ENCODE results near the gene F8A2. TPM values are rescaled to one million over a fixed set of nuclear protein-coding genes. Genes with fewer than 3 reads are reported as not detected.
"Not testable (repeated sequence)": the region's sequence is repeated elsewhere in the genome, so short reads cannot be mapped to it uniquely, and the experiment has no call there.

Gene F8A2
- not detected for polyA plus RNA-seq (ENCODE audit: insufficient read length)

DNA sequence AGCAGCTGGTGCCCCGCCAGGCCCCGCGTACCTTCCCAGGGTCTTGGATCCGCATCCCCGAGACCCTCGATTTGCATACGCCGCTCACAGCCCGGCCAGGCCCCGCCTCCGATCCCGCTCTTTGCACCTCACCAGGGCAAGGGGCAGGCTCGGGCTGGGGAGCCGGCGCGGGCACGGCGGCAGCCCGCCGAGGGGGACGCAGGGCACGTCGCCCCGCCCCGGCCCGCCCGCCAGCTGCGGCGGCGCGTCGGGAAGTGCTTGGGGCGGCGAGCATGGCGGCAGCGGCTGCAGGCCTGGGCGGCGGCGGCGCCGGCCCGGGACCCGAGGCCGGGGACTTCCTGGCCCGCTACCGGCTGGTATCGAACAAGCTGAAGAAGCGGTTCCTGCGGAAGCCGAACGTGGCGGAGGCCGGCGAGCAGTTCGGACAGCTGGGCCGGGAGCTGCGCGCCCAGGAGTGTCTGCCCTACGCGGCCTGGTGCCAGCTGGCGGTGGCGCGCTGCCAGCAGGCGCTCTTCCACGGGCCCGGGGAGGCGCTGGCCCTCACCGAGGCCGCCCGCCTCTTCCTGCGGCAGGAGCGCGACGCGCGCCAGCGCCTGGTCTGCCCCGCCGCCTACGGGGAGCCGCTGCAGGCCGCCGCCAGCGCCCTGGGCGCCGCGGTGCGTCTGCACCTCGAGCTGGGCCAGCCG, at the start of gene F8A2:
Gene F8A2 (plus strand): TSS at position 253 of the 686 bp plus-strand sequence. CDS start 20 bp downstream, at position 273.
- not testable (repeated sequence) for DNase-seq (ENCODE audit: low read depth)

DNA sequence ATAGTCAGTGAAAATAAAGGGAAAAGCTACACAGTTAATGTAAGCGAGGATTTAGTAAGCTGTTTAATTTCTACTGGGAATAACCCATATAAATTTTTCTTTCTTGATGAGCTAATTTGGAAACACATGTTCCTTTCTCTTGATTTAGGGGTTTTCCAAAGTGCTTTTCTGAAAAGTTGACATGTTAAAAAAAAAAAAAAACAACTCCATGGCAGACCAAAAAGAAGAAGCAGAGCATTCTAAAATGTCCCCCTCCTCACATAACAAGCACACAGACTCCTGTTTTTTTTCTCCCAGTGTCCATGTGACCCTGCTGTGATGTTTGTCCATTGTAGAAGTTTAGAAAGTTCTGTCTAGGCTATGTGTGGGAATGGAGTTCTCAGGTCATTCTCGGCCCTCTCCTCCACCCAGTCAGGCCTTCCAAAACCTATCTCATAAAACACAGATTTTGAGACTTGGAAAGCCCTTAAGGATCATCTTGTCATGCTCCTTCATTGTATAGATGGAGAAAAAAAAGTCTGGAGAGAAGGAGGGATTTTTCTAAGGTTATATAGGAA, 48.3 kb upstream of the F8A2 start:
- DNase-seq (ENCODE audit: low read depth), result no peak

DNA sequence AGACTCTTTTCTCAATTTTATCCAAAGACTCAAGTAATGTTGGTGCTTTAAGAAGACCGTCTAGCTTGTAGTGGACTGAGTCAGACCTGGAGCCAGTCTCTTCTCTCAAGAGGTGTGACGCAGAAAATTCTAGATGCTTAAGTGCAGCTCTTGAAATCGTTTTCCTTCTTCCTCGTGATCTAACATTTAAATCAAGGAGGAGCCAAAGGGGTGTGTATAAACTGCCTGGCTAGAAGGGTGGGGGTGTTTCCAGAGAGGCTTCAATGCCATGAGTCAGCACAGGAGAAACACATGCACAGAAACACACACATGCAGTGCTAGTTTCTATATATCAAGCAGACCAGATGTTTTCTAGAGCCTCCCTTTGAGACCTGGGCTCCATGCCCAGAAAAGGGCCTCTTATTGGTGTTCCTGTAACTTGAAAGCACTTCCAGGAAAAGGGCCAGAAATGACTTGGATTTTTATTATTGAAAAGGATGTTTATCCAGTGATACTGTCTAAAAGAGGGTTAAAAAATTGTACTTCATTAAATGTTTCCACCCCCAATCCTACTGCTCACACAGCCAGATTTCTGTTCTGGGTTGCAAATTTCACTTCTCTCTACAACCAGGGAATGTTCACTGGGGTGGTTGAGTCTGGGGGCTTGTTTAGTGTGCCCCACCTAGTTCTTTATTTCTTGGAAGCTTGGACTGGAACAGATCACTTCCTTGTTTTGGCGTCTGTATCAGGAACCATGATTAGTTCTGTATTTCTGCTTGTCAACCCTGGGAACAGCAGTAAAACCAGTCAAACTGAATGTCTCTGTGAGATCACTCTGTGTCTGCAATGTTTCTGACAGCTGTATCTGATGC, 47.2 kb upstream of the F8A2 start, which contains the start of gene CLIC2:
Gene CLIC2 (minus strand): TSS at position 129 of the 851 bp plus-strand sequence. CDS start 187 bp downstream, outside the sequence.
- peak; percentile 67 for DNase-seq (ENCODE audit: low read depth)

DNA sequence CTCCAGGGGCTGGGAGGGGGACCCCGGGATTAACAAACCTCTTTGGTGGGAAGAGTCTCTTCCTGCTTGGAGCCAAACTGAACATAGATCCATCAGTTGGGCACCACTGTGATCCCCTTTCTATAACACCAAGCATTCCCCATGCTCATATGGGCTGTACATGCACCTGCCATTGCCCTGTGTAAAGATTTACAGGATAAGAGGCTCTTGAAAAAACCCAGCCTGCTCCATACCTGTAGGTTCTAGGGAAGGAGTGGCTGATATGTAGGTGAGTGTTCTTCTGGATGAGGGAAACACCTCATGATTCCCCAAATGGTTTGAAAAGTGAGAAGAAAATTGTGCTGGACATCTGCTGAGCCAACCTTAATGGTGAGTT, 46.6 kb upstream of the F8A2 start:
- not testable (repeated sequence) for DNase-seq (ENCODE audit: low read depth)

DNA sequence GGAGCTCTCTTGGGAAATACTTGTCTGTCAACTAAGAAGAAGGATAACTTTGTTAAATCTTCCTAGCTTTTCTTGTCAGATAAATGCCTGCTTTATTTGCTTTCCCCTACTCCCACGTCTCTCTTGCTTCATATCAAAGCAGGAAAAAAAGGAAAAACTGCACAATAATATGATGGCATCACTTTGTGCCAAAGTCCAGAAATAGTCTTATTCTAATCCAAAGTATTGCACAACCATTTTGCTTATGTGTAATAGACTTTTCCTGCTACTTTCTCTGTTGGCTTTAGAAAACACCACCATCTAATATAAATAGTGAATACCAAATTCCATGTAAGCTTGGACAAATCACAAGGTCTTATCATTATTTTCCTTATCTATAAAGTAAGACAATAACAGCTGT, 36.2 kb upstream of the F8A2 start:
- DNase-seq (ENCODE audit: low read depth), result not testable (repeated sequence)

DNA sequence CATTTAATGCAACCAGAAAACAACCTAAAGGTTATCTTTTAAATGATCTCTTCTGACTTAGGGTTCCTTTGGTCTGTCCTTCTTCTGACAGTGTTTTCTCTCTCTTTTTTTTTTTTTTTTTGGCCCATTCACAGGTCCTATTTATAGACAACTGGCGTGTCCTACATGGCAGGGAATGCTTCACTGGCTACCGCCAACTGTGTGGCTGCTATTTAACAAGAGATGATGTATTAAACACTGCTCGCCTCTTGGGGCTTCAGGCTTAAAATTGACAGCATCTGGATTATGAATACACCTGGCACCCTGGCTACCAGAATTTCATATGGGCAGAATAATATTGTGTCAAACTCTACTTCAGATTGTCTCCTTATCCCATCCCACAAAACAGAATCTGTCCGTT, 32.4 kb upstream of the F8A2 start:
- not testable (repeated sequence) for DNase-seq (ENCODE audit: low read depth)

DNA sequence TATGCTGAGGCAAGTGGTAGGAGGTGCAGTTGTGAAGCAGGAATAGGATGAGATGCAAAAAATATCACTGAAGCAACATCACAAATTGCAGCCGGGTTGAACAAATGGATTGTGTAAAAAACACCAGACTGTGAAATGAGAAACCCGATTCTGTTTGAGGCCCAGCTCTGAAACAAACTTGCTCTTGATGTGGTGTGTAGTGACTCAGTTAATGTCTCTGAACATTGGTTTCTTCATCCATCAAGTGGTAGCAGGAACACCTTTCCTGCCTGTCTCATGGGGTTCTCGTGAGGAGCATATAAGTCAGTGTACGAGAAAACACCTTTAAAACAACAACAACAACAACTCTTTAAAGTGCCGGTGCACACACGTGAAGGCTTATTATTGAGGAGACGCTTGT, 18.2 kb upstream of the F8A2 start:
- not testable (repeated sequence) for DNase-seq (ENCODE audit: low read depth)

DNA sequence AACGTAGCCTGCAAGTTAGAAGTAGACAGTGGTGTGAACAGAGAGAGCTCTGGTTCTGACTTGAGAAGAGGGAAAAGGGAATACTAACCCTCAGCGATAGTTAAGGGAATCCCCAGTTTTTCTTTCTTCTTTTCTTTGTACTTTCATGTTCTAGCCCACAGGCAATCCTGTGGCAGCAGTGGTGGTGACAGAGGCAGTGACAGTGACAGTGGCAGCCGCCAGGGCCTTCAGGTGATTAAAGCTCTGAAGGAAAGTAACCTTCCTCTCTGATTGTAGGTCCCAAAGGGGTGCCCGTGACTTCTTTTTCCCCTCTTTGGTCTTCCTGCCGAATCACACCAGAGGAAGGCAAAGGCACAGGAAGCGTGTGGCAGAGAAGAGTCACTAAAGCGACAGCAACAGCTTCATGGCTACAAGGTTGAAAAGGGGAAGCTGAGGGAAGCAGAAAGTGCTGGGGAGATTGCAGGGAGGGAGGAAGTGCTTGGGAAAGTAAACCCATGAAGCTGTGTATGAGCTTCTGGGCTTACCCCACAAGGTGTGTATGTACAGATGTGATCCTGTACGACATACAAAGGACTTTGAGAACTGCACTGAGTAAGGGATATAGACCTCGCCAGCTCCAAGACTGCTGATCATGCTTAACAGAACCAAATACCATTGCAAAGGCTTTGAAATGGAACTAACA, 8.0 kb upstream of the F8A2 start:
- DNase-seq (ENCODE audit: low read depth), result not testable (repeated sequence)

DNA sequence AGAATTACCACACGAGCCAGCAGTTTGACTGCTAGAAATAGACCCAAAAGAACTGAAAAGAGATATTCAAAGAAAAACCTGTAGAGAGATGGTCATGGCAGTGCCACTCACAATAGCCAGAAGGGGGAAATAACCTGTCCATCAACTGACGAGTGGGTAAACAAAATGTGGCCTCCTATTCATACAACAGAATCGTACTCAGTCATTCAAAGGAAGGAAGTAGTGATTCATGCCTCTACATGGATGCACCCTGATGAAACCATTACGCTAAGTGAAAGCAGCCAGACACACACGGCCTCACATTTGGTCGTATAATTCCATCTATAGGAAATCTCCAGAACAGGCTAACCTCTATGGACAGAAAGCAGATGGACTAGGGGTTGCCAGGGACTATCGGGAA, 2.1 kb upstream of the F8A2 start:
- not testable (repeated sequence) for DNase-seq (ENCODE audit: low read depth)

DNA sequence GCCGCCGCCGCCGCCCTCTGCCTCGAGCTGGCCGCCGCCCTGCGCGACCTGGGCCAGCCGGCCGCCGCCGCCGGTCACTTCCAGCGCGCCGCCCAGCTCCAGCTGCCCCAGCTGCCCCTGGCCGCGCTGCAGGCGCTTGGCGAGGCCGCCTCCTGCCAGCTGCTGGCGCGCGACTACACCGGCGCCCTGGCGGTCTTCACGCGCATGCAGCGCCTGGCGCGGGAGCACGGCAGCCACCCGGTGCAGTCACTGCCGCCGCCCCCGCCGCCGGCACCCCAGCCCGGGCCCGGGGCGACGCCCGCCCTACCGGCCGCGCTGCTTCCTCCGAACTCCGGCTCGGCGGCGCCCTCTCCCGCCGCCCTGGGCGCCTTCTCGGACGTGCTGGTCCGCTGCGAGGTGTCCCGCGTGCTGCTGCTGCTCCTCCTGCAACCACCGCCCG, 653 bp downstream of the F8A2 start:
- not testable (repeated sequence) for DNase-seq (ENCODE audit: low read depth)

DNA sequence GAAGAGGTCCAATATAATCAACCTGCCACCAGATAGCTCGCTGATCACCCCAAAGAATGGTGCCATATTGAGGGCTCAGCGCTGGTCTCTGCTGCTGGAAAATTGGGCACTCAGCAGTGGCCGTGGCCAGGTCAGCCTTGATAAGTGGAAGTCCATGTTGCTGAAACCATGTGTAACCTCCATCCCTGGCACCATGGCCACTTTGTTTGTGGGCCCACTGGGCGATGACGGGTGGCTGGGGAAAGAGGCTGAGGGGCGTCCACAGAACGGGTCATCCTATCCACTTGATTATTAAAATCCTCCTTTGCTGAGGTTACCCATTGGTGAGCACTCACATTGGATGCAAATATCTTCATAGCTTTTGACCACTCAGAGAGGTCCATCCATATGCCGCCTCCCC, 7.7 kb downstream of the F8A2 start:
- DNase-seq (ENCODE audit: low read depth), result no peak

DNA sequence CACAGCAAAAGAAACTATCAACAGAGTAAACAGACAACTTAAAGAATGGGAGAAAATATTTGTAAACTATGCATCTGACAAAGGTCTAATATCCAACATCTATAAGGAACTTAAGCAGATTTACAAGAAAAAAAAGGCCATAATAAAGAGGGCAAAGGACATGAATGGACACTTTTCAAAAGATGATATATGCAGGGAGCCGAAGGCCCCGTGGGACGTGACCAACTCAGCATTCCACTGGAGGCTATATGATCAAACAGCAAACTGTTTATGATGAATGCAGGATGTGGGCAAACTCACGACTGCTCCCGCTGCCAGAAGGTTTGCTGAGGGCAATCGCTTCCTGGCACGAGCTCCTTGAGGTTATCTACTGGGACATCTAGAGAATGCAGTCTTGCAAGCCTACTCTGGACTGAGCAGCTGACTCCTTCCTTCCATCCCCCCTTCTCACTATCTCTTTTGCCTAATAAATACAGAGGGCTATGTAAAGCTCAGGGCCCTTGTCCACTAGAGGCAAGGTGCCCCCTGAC, 12.9 kb downstream of the F8A2 start:
- not testable (repeated sequence) for DNase-seq (ENCODE audit: low read depth)

DNA sequence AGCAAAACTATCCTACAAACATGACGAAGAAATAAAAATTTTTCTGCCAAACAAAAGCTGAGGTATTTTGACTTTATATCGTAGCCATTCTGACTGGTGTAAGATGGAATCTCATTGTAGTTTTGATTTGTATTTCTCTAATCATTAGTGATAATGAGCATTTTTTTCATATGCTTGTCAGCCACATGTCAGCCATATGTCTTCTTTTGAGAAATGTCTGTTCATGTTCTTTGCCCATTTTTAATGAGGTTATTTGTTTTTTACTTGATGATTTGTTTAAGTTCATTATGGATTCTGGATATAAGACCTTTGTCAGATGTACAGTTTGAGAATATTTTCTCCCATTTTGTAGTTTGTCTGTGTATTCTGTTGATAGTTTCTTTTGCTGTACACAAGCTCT, 24.5 kb downstream of the F8A2 start:
- DNase-seq (ENCODE audit: low read depth), result no peak

DNA sequence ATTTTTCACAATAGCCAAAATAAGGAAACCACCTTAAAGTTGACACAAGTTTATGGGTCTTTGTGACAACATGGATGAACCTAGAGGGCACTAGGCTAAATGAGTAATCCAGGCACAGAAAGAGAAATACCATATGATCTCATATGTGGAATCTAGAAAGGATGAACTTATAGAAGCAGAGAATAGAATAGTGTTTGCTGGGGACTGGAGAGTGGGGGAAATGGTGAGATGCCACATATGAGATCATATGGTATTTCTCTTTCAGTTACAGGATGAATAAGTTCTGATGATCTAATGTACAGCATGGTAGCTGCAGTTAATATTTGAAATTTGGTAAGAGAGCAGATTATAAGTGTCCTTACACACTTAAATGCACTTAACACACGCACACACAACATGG, 35.9 kb downstream of the F8A2 start:
- DNase-seq (ENCODE audit: low read depth), result no peak

Other genes starting within 250 kb of the F8A2 start
- 57.3 TPM for gene VBP1, start 165.6 kb upstream of the F8A2 start, polyA plus RNA-seq (ENCODE audit: insufficient read length)
- gene RAB39B, start 117.6 kb upstream of the F8A2 start, polyA plus RNA-seq (ENCODE audit: insufficient read length), result 0.43 TPM
- gene CLIC2, start 47.5 kb upstream of the F8A2 start, polyA plus RNA-seq (ENCODE audit: insufficient read length), result 3.6 TPM
- 7.5 TPM for gene F8A3, start 76.5 kb downstream of the F8A2 start, polyA plus RNA-seq (ENCODE audit: insufficient read length)
- 1.1 TPM for gene SPRY3, start 230.5 kb downstream of the F8A2 start, polyA plus RNA-seq (ENCODE audit: insufficient read length)
- gene TMLHE, start 230.9 kb downstream of the F8A2 start, polyA plus RNA-seq (ENCODE audit: insufficient read length), result 22.1 TPM